Fibroblast of skin of scalp (primary cell): ENCODE measurements around the gene KDM6A.
A peak's percentile ranks its signal among the peaks of the same experiment; 100 is the strongest.
"Not testable (repeated sequence)": the region's sequence is repeated elsewhere in the genome, so short reads cannot be mapped to it uniquely, and the experiment has no call there.

Experiments used
- DNase-seq: peaks from one replicate; pipeline ENCODE4 v3.0.0-alpha.2; 2013

The KDM6A gene

DNA sequence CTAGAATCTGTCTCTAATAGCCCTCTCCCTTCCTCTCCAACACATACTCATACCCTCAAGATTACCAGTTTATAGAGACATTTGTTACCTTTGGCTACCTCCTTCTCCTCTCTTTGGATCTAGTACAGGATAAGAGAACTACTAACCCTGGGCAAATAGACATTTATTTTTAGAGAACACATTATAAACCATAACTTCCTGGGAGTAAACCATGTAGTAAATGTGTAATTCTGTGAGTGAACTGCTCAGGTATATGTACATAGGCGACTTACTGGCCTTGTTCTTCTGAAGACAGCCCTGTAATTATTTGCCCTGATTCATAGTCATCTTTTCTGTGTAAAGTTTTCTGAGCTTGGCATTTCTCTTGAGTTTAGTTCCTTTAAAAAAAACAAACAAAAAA, 94.2 kb downstream of the KDM6A start:
- DNase-seq: no peak

GRCh38 chrX:44970709-44971108, 97.7 kb downstream of the KDM6A start:
- no peak for DNase-seq

DNA sequence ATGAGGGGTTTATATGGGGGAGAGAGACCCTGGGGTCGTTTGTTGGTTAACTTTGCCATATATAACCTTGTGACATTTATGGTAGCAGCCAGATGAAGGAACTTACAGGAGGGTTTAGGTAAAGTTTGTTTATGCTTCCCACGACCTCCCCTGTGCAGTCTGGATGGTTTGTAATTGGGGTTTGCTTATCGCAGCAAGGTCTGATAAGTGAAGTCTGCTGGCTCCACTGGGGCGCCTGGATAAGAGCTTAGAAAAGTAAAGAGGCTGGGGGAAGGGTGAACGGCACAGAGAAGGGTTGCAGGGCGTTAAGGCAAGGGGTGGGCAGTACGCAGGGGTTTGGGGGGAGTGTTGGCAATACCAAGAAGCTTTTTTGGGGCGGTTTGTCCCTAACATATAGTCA, 98.7 kb downstream of the KDM6A start:
- no peak for DNase-seq

DNA sequence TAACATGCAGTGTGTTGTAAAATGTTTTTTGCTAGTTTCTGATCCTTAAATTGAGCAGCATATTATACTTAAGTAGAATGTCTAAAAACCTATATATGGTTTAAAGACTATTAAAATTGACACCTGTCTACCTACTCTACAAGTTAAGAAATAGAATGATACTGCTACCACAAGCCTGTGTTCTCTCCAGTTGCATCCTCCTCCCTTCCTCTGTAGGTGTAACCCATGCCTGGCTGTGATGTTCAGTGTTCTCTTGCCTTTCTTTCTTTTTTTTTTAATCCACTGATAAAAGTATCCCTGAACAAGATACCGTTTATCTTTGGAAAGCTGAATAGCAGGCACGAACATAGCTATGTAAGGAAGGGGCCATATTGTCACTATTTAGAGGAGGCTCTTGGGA, 99.1 kb downstream of the KDM6A start:
- no peak for DNase-seq

DNA sequence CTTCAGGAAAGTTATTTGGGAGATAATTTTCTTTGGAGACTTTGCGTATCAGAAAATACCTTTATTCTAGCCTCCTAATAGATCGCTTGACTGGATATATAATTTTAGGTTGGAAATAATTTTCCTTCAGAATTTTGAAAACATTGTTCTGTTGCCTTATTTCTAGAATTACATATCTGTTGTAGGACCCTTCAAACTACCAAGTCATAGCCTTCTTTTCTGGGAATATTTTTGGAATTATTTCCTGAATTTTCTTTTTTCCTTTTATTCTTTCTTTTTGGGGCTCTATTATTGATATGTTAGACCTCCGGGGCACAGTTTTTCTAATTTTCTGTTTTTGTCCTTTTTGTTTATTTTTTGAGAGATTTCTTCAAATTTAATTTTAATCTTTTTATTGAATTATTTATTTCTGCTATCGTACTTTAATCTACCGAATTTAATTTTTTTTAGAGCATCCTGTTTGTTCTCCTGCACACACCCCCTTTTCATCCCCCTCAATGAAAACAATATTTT, 100.5 kb downstream of the KDM6A start:
- no peak for DNase-seq

GRCh38 chrX:44974451-44974850, 101.5 kb downstream of the KDM6A start:
- DNase-seq: peak; percentile 14

- peak; percentile 3 for DNase-seq
Measured at GRCh38 chrX:44975666-44976263, 102.8 kb downstream of the KDM6A start.

DNA sequence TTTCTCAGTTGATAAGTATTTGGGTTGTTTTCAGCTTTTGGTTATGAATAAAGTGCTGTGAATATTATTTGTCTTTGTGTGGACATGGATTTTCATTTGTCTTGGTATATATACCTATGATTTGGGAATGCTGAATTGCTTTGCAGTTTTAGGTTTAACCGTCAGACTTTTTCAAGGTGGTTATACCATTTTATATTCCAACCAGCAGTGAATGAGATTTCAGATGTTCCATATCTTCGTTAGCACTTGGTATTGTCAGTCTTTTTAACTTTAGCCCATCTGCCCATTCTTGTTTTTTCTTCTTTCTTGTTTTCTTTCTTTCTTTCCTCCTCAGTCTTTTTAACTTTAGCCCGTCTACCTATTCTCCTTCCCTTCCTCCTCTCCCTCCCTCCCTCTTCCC, 106.0 kb downstream of the KDM6A start:
- no peak for DNase-seq

GRCh38 chrX:44980403-44980802, 107.4 kb downstream of the KDM6A start:
- no peak for DNase-seq

GRCh38 chrX:44980883-44981282, 107.9 kb downstream of the KDM6A start:
- DNase-seq: no peak

DNA sequence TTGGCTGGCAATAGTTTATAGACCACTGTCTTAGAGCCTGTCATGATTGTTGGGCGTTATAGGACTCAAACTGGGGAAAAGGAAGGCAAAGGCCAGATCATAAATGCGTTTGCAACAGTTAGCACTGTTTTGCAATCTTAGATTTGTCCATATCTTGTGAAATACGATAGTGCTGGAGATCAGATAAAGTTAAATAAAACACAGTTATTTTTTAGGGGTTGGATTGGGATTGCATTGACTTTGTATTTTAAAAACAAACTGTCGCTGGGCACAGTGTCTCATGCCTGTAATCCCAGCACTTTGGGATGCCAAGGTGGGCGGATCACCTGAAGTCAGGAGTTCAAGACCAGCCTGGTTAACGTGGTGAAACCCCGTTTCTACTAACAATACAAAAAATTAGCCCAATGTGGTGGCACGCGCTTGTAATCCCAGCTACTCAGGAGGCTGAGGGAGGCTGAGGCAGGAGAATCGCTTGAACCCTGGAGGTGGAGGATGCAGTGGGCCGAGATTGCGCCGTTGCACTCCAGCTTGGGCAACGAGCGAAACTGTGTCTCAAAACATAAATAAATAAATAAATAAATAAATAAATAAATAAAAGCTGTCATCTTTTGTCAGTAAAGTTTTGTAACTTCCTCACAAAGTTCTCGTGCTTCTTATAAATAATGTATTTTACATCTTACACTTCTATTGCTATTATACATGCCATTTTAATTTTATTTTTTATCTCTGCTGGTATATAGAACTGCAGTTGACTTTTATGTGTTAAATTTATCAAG, 117.2 kb downstream of the KDM6A start:
- DNase-seq: no peak

DNA sequence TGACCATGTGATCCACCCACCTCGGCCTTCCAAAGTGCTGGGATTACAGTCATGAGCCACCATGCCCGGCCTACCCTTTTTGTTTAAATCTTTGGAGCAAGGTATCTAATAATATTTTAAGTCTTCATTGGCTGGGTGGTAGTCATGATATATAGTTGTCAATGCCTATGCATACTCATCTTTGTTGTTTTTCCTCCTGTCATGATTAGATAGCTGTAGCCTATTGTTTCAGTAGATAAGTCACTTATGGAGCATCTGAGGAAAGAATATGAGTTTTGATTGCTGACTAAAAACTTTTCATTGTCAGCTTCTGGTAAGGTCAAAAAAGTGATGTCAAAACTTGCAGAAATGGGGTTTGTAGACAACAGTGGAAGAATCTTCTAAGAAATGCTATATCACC, 119.8 kb downstream of the KDM6A start:
- no peak for DNase-seq

- no peak for DNase-seq
Measured at GRCh38 chrX:44996277-44996676, 123.3 kb downstream of the KDM6A start.

DNA sequence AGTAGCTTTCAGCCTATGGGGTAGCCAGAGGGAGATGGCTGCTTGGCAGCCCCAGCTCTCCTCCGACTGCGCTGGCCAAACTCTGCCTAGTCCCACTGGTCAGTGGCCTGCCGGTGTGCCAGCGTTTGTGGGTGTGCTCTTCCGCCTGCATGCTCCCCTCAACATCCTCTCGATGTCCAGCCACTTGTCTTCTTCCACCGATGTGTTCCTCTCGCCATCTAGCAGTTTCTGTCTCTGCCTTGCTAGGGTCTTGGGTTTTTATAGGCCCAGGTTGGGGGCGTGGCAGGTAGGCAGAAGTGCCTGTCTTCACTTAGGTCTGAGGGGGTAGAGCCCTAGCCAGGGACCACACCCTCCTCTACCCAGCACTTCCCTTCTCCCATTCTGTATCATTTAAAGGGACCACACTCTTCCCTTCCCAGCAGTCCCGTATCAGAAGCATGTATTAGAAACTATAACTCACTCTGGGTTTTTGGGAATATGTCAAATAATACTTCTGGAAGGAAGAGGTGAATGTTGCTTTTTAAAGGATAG, 124.4 kb downstream of the KDM6A start:
- DNase-seq: no peak

DNA sequence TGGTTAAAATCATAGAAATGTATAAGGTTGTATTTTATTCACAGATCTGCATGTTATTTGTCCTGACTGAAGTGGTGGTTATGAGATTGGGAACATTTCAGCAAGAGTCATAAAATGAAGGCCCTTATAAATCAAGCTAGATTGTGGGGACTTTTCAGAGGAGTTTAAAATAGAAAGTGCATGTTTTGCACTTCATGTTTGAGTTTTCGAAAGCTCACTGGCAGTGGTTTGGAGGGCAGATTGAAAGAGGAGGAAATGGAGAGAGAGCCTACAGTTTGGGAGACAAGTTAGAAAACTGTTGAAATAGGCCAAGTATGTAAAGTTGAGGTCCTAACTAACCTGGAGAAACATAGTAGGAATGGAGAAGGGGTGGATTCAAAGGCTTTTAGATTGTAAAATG, 124.9 kb downstream of the KDM6A start:
- no peak for DNase-seq

DNA sequence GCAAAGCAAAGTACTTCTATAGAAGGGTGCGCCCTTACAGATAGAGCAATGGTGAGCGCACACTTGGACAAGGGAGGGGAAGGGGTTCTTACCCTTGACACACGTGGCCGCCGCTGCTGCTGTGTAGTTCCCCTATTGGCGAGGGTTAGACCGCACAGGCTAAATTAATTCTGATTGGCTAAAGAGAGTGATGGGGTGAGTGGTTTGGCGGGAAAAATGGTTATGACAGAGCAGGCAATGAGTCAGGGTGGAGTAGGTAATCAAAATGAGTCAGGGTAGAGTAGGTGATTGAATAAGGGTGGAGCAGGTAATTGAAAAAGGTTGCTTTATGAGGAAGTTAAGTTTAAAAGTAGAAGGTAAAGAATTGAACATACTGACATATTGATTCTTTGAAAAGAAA, 126.2 kb downstream of the KDM6A start:
- DNase-seq: not testable (repeated sequence)

- DNase-seq: not testable (repeated sequence)
Measured at GRCh38 chrX:44999872-45000271, 126.9 kb downstream of the KDM6A start.

GRCh38 chrX:45001048-45001447, 128.1 kb downstream of the KDM6A start:
- DNase-seq: no peak

DNA sequence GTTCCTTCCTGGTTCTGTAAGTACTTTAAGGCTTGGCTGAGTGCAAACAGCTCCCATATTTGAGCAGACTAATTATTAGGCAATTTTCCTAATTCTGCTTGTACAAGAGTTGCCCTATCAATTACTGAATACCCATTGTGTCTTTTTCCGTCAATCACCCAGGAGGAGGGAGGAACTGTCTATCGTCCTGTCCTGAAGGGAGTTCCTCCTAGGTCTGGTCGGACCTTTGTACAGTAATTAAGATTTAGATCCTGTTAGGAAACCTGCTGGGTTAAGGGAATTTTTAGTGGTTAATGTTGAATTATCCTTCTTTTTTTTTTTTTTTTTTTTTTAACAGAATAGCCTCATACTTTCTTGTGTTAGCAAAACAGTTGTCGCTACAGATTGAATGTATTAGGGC, 130.1 kb downstream of the KDM6A start:
- DNase-seq: no peak

GRCh38 chrX:45006002-45006800, 133.2 kb downstream of the KDM6A start:
- DNase-seq: peak; percentile 12

- DNase-seq: no peak
Measured at GRCh38 chrX:45007598-45007997, 134.6 kb downstream of the KDM6A start.

DNA sequence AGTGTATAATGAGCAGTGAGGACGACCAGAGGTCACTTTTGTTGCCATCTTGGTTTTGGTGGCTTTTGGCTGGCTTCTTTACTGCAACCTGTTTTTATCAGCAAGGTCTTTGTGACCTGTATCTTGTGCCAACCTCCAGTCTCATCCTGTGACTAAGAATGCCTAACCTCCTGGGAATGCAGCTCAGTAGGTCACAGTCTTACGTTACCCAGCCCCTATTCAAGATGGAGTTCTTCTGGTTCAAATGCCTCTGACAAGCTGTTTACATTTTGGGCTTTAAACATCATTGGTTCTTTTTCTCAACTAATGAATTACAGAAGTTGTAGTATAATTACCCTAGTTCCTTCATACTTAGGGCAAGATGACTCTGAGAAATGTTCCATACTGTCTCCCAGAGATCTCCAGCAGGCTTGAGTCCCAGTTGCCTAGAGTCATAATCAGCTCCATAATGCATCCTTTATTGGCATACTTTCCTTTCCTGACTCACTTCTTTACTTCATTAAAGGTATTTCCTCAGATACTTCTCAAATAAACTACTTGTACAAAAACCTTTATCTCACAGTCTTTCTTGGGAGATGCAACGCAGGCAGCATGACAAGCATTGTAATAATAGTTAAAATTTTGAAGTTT, 136.5 kb downstream of the KDM6A start:
- DNase-seq: no peak

DNA sequence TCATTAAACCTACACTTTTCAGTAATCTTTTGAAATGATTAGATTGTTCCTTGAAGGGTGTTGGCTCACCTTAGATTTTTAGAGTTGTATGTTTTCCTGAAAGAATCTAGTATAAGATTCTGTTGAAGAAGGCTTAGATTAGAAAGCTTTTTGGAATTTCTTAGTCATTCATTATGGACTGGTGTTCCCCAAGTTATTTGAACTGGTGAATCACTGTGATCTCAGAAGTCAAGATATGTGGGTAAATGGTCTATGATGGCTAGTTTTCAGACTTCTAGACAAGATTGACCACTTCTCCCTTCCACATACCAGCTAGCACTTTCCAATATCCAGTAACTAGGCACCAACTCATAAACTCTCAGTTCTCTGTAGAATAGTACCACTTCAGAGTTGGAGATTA, 138.1 kb downstream of the KDM6A start:
- DNase-seq: peak; percentile 48
